Retinal pigment epithelial cell (primary cell): ENCODE data around the gene ZSWIM3.

Experiments
- DNase-seq: peaks from one replicate; pipeline ENCODE4 v3.0.0-alpha.2; 2010; ENCODE audit warnings: low read depth
- H3K4me3 ChIP-seq: 2 replicates; pipeline ENCODE4 v1.5.1; 2011; ENCODE audit warnings: mild to moderate bottlenecking, low read length, control low read depth, moderate library complexity
- CTCF ChIP-seq: conservative IDR thresholded peaks from 2 replicates; pipeline ENCODE4 v1.5.1; 2011; ENCODE audit warnings: low read depth, low read length, control low read depth, inconsistent platforms

The ZSWIM3 gene

GRCh38 chr20:45924391-45925261 lies 67.2 kb downstream of the ZSWIM3 start:
- no peak for TF ChIP-seq CTCF
- DNase-seq = no peak
- H3K4me3 ChIP-seq = no peak overlapping the region

- no peak for DNase-seq
- no peak overlapping the region for H3K4me3 ChIP-seq
- no peak for TF ChIP-seq CTCF
Measured at GRCh38 chr20:45925821-45926506, 68.5 kb downstream of the ZSWIM3 start.

GRCh38 chr20:45926731-45927070 lies 69.3 kb downstream of the ZSWIM3 start:
- no peak for DNase-seq
- TF ChIP-seq CTCF = no peak
- no peak overlapping the region for H3K4me3 ChIP-seq

GRCh38 chr20:45927071-45927878 lies 69.9 kb downstream of the ZSWIM3 start:
- no peak for DNase-seq
- no peak for TF ChIP-seq CTCF
- no peak overlapping the region for H3K4me3 ChIP-seq
